Smooth muscle cell (in vitro differentiated cells): ENCODE measurements around the gene TAP1. TPM values are rescaled to one million over a fixed set of nuclear protein-coding genes. Genes with fewer than 3 reads are reported as not detected.

Experiments used
- DNase-seq: peaks from one replicate; lab custom pipeline; 2025; ENCODE audit not compliant: unreplicated experiment; lab: John Stamatoyannopoulos, UW
- H2AFZ ChIP-seq: fragments of 200-600 bp; sonication (generic); 2 replicates; pipeline ENCODE4 v1.6.0; 2016; ENCODE audit warnings: antibody characterized with exemption, low read depth, mild to moderate bottlenecking
- H3F3A ChIP-seq: fragments of 200-600 bp; sonication (generic); 2 replicates; pipeline ENCODE4 v1.6.0; 2017; ENCODE audit warnings: antibody characterized with exemption, low read depth
- H3K27ac ChIP-seq: fragments of 200-600 bp; sonication (generic); 2 replicates; pipeline ENCODE4 v1.5.1; 2016; ENCODE audit warnings: low read depth, mild to moderate bottlenecking
- H3K27me3 ChIP-seq: fragments of 200-600 bp; sonication (generic); 2 replicates; pipeline ENCODE4 v1.6.1; 2016; ENCODE audit warnings: low read depth, mild to moderate bottlenecking
- H3K36me3 ChIP-seq: fragments of 200-600 bp; sonication (generic); 2 replicates; pipeline ENCODE4 v1.5.1; 2016; ENCODE audit warnings: low read depth
- H3K4me1 ChIP-seq: fragments of 200-600 bp; sonication (generic); 2 replicates; pipeline ENCODE4 v1.5.1; 2016; ENCODE audit warnings: low read depth
- H3K4me2 ChIP-seq: fragments of 200-600 bp; sonication (generic); 2 replicates; pipeline ENCODE4 v1.6.0; 2016; ENCODE audit warnings: mild to moderate bottlenecking
- H3K4me3 ChIP-seq: fragments of 200-600 bp; sonication (generic); 2 replicates; pipeline ENCODE4 v1.5.1; 2016; ENCODE audit warnings: mild to moderate bottlenecking
- H3K79me2 ChIP-seq: fragments of 200-600 bp; sonication (generic); 2 replicates; pipeline ENCODE4 v1.6.0; 2016; ENCODE audit warnings: low read depth, mild to moderate bottlenecking
- H3K9ac ChIP-seq: fragments of 200-600 bp; sonication (generic); 2 replicates; pipeline ENCODE4 v1.6.0; 2016; ENCODE audit warnings: low read depth
- H3K9me3 ChIP-seq: fragments of 200-600 bp; sonication (generic); replicated peaks from 2 replicates; pipeline ENCODE4 v1.5.1; 2016; ENCODE audit warnings: low read depth
- H4K20me1 ChIP-seq: fragments of 200-600 bp; sonication (generic); 2 replicates; pipeline ENCODE4 v1.6.0; 2016; ENCODE audit warnings: low read depth
- CTCF ChIP-seq: fragments of 200-600 bp; sonication (generic); IDR thresholded peaks from 2 replicates; pipeline ENCODE4 v1.5.1; 2017; ENCODE audit warnings: borderline replicate concordance, mild to moderate bottlenecking, antibody characterized with exemption; ENCODE audit not compliant: insufficient read depth, poor library complexity, severe bottlenecking
- WGBS: methylation state at CpG from one replicate; pipeline ENCODE4 v1.1.7; 2016; ENCODE audit warnings: low lambda C conversion rate; 5-methylcytosine and 5-hydroxymethylcytosine counted together
- polyA plus RNA-seq: library from polyadenylated mRNA; unstranded; fragments of >200 nt; fragmentation: Nextera tagmentation; extraction: Ambion mirVana; gene quantifications from 2 replicates; pipeline ENCODE4 v1.2.1, GENCODE V29; 2016
- total RNA-seq: library from RNA; depleted of rRNA; stranded (reverse); fragments of >200 nt; gene quantifications from 2 replicates; pipeline ENCODE4 v1.2.3, GENCODE V29; 2014

The TAP1 gene
- total and polyA plus RNA-seq, 2 experiments from 2014 or later = 11.2 to 18.4 TPM

DNA sequence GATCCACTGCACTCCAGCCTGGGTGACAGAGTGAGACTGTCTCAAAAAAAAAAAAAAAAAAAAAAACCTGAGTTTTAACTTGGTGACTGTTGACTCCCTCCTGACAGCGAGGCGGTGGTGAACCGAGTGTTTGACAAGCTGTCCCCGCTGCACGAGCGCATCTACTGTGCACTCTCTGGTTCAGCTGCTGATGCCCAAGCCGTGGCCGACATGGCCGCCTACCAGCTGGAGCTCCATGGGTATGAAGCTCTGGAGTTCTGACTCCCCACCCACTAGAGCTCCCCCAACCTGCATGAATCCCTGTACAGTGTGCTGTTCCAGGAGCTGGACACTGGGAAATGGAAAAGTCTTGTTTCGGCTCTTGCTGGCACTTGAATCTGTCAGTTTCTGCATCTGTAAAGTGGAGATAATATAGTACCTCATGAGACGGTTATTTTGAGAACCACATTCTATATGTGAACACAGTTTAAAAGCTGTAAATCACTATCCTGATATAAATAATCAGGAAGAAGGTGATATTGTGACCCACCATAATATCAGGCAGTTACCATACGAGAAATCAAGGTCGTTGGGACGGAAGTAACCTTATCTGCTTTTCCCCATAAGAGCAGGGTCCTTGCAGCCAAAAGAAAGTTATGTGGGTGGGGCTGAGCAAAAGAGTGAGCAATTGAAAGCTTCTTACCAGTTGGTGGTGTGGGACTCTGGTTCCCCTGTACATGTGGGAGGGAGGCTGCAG is 3.8 kb upstream of the TAP1 start:
- TF ChIP-seq CTCF = no peak
- no peak for DNase-seq
- 79% methylated on average over 14 of the region's 14 CpGs for WGBS
- H3K9me3 ChIP-seq = no peaks in the 10 kb centered on the region
- no peak overlapping the region for H3K4me2 ChIP-seq
- peaks cover 46% of the 10 kb centered on the region for H3K27me3 ChIP-seq
- H3K9ac ChIP-seq = no peak overlapping the region
- H3K36me3 ChIP-seq = no peaks in the 10 kb centered on the region
- no peaks in the 10 kb centered on the region for H3F3A ChIP-seq
- no peaks in the 10 kb centered on the region for H4K20me1 ChIP-seq
- no peaks in the 10 kb centered on the region for H3K79me2 ChIP-seq
- H3K4me1 ChIP-seq = peaks cover 2% of the 10 kb centered on the region
- no peak overlapping the region for H3K4me3 ChIP-seq
- no peak overlapping the region for H2AFZ ChIP-seq
- no peak overlapping the region for H3K27ac ChIP-seq

GRCh38 chr6:32855467-32856174 is 2.1 kb upstream of the TAP1 start:
- TF ChIP-seq CTCF = no peak
- Histone ChIP-seq H3K36me3 (no peaks in the 10 kb centered on the region), H3K9me3 (no peaks in the 10 kb centered on the region), H3K27ac (no peak overlapping the region), H3K79me2 (no peaks in the 10 kb centered on the region), H3F3A (no peaks in the 10 kb centered on the region), H2AFZ (no peak overlapping the region), H3K9ac (no peak overlapping the region), H4K20me1 (no peaks in the 10 kb centered on the region), H3K4me1 (no peaks in the 10 kb centered on the region), H3K27me3 (peaks cover 64% of the 10 kb centered on the region), H3K4me3 (no peak overlapping the region), H3K4me2 (no peak overlapping the region)
- no peak for DNase-seq
- 88% methylated on average over 8 of the region's 8 CpGs for WGBS

DNA sequence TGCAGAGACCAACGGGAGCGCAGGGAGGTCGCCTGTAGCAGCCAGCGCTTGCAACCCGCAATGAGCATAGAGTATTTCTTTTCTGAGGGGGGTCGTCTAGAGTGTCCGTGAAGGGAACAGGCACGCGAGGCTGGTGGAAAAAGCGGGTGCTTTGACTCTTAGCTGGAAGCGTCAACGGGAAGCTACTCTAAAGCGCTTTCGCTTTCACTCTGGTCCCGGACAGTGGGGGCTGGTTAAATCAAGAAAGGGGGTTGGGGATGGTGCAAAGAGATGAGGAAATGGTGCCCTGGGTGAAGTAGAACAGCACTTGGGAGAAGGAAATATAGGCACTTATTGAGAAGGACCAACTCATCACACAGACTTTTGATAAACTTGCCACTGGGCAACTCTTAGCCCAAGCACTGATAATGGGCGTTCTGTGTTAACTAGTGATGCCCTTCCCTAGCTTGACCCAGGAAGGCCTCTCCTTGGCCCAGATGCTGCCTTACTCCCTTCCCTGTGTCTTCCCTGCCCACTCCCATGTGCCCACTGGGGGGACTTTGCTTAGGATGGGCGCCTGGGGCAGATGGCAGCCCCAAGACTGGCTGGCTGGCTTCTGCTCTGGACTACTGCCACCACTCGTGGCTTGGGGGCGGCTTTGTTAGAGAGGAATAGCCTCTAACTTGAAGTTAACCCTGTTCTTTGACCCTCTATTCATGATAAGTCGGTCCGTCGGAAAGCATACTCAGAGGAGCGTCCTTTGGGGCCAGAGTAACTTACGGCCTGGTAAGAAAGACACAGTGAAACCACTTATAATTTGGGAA is 1.1 kb upstream of the TAP1 start:
- Histone ChIP-seq H2AFZ (peak overlapping the region; percentile 73), H3K27ac (no peak overlapping the region), H4K20me1 (no peaks in the 10 kb centered on the region), H3K9ac (no peak overlapping the region), H3K4me1 (no peaks in the 10 kb centered on the region), H3K79me2 (no peaks in the 10 kb centered on the region), H3K4me3 (peak overlapping the region; percentile 70), H3K9me3 (no peaks in the 10 kb centered on the region), H3K27me3 (peaks cover 68% of the 10 kb centered on the region), H3K4me2 (peak overlapping the region; percentile 88), H3F3A (no peaks in the 10 kb centered on the region), H3K36me3 (no peaks in the 10 kb centered on the region)
- no peak for TF ChIP-seq CTCF
- WGBS = 41% methylated on average over 21 of the region's 24 CpGs
- no peak for DNase-seq
